ENCODE data around the gene EFTUD2.

EFTUD2 gene

GRCh38 chr17:44842748-44843147 lies 56.5 kb downstream of the EFTUD2 start:
- no peak for DNase-seq (ENCODE audit: extremely low read depth, insufficient read length)
- Histone ChIP-seq H3K4me3 (replicated peaks; ENCODE audit: low read depth, low read length) (no peak overlapping the region), H3K36me3 (ENCODE audit: control insufficient read depth, insufficient read depth, low read length) (no peaks in the 10 kb centered on the region), H3K27me3 (replicated peaks; ENCODE audit: control insufficient read depth, insufficient read depth, low read length) (no peaks in the 10 kb centered on the region)
- no peak for TF ChIP-seq CTCF (IDR thresholded peaks at IDR 0.05; ENCODE audit: insufficient read depth, low read length, poor library complexity, severe bottlenecking)

DNA sequence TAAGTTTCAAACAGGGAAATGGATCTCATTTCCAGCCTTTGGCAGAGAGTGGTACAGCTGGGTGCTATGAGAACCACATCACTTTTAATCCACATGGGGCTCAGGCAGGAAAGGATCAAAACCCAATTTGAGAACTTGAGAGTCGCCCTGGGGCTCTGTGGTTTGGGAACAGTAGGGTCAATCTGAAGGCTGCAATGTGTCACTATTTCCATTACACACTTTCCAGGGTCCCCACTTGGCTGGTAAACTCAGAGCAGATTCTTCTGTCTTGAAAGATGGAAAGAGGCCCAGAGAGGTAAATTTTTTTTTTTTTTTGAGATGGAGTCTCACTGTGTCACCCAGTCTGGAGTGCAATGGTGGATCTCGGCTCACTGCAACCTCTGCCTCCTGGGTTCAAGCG lies 58.3 kb downstream of the EFTUD2 start:
- H3K4me3 ChIP-seq (replicated peaks; ENCODE audit: low read depth, low read length): no peak overlapping the region
- H3K36me3 ChIP-seq (ENCODE audit: control insufficient read depth, insufficient read depth, low read length): no peaks in the 10 kb centered on the region
- no peaks in the 10 kb centered on the region for H3K27me3 ChIP-seq (replicated peaks; ENCODE audit: control insufficient read depth, insufficient read depth, low read length)
- no peak for TF ChIP-seq CTCF (IDR thresholded peaks at IDR 0.05; ENCODE audit: insufficient read depth, low read length, poor library complexity, severe bottlenecking)
- no peak for DNase-seq (ENCODE audit: extremely low read depth, insufficient read length)

GRCh38 chr17:44840274-44840673 lies 59.0 kb downstream of the EFTUD2 start:
- no peak for TF ChIP-seq CTCF (IDR thresholded peaks at IDR 0.05; ENCODE audit: insufficient read depth, low read length, poor library complexity, severe bottlenecking)
- Histone ChIP-seq H3K36me3 (ENCODE audit: control insufficient read depth, insufficient read depth, low read length) (no peaks in the 10 kb centered on the region), H3K4me3 (replicated peaks; ENCODE audit: low read depth, low read length) (no peak overlapping the region), H3K27me3 (replicated peaks; ENCODE audit: control insufficient read depth, insufficient read depth, low read length) (no peaks in the 10 kb centered on the region)
- no peak for DNase-seq (ENCODE audit: extremely low read depth, insufficient read length)

GRCh38 chr17:44837196-44837595 lies 62.0 kb downstream of the EFTUD2 start:
- no peaks in the 10 kb centered on the region for H3K36me3 ChIP-seq (ENCODE audit: control insufficient read depth, insufficient read depth, low read length)
- no peak for DNase-seq (ENCODE audit: extremely low read depth, insufficient read length)
- H3K27me3 ChIP-seq (replicated peaks; ENCODE audit: control insufficient read depth, insufficient read depth, low read length): no peaks in the 10 kb centered on the region
- no peak overlapping the region for H3K4me3 ChIP-seq (replicated peaks; ENCODE audit: low read depth, low read length)
- no peak for TF ChIP-seq CTCF (IDR thresholded peaks at IDR 0.05; ENCODE audit: insufficient read depth, low read length, poor library complexity, severe bottlenecking)

DNA sequence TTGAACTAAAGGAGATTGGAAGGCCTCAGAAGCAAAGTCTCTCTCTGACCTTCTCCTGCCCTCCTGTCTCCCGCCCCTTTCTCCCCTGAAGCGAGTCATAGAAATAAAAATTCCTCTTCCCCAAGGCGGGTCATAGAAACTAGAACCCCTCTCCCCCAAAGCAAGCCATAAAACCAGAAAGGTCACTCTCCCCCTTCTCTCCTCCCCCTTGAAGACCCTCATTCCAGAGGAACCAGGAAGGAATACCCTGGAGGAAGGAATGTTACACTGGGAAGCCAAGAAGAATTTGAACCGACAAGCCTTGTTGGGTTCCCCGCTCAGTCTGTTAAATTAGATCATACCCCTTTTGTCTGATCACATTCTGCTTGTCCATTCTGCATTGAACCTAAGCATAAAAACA lies 66.4 kb downstream of the EFTUD2 start:
- no peak for DNase-seq (ENCODE audit: extremely low read depth, insufficient read length)
- H3K36me3 ChIP-seq (ENCODE audit: control insufficient read depth, insufficient read depth, low read length): no peaks in the 10 kb centered on the region
- H3K27me3 ChIP-seq (replicated peaks; ENCODE audit: control insufficient read depth, insufficient read depth, low read length): no peaks in the 10 kb centered on the region
- no peak overlapping the region for H3K4me3 ChIP-seq (replicated peaks; ENCODE audit: low read depth, low read length)
- TF ChIP-seq CTCF (IDR thresholded peaks at IDR 0.05; ENCODE audit: insufficient read depth, low read length, poor library complexity, severe bottlenecking): no peak

- Histone ChIP-seq H3K4me3 (replicated peaks; ENCODE audit: low read depth, low read length) (no peak overlapping the region), H3K36me3 (ENCODE audit: control insufficient read depth, insufficient read depth, low read length) (no peaks in the 10 kb centered on the region), H3K27me3 (replicated peaks; ENCODE audit: control insufficient read depth, insufficient read depth, low read length) (no peaks in the 10 kb centered on the region)
- TF ChIP-seq CTCF (IDR thresholded peaks at IDR 0.05; ENCODE audit: insufficient read depth, low read length, poor library complexity, severe bottlenecking): no peak
- no peak for DNase-seq (ENCODE audit: extremely low read depth, insufficient read length)
These were observed 67.9 kb downstream of the EFTUD2 start for GRCh38 chr17:44831371-44831770.

Data from GM06990 (cell line).